ENCODE data around the gene LIPT2.

DNA sequence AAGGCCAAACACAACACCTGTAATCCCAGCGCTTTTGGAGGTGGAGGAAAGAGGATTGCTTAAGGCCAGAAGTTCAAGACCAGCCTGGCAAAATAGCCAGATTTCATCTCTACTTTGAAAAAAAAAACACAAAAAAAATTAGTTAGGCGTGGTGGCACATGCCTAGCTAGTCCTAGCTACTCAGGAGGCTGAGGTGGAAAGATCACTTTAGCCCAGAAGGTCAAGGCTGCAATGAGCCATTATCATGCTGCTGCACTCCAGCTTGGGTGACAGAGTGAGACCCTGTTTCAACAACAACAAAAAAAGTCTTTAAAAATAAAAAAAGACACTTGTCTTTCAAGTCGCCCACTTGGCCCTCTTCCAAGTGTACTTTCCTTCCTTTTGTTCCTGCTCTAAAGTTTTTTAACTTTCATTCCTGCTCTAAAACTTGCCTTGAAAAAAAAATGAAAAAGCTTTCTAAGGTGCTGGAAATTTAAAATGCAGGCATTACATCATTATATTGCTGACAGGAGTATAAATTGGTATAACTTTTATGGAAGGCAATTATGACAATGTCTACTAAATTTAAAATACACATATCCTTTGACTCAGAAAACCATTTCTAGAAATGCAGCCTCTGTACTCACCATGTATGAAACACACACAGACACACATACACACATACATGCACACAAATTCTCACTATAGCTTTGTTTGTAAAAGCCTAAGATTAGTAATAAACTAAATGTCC, 12.7 kb downstream of the LIPT2 start:
- TF ChIP-seq, protein P1, sequence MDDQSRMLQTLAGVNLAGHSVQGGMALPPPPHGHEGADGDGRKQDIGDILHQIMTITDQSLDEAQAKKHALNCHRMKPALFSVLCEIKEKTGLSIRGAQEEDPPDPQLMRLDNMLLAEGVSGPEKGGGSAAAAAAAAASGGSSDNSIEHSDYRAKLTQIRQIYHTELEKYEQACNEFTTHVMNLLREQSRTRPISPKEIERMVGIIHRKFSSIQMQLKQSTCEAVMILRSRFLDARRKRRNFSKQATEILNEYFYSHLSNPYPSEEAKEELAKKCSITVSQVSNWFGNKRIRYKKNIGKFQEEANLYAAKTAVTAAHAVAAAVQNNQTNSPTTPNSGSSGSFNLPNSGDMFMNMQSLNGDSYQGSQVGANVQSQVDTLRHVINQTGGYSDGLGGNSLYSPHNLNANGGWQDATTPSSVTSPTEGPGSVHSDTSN (IDR thresholded peaks at IDR 0.05) = no peak
- TF ChIP-seq NRF1 (IDR thresholded peaks at IDR 0.05; ENCODE audit: low read depth, low read length) (no peak), JUND (IDR thresholded peaks at IDR 0.05) (no peak), TAF1 (IDR thresholded peaks at IDR 0.05; ENCODE audit: borderline replicate concordance, low read depth, low read length) (no peak), FOXM1 (IDR thresholded peaks at IDR 0.05; ENCODE audit: low read depth) (no peak), SMC3 (IDR thresholded peaks at IDR 0.05; ENCODE audit: low read depth, low read length) (no peak), ELF1 (IDR thresholded peaks at IDR 0.05) (no peak), RCOR1 (IDR thresholded peaks at IDR 0.05; ENCODE audit: low read length) (no peak), MXI1 (IDR thresholded peaks at IDR 0.05; ENCODE audit: low read depth, low read length) (no peak)
- TF ChIP-seq, protein P2, sequence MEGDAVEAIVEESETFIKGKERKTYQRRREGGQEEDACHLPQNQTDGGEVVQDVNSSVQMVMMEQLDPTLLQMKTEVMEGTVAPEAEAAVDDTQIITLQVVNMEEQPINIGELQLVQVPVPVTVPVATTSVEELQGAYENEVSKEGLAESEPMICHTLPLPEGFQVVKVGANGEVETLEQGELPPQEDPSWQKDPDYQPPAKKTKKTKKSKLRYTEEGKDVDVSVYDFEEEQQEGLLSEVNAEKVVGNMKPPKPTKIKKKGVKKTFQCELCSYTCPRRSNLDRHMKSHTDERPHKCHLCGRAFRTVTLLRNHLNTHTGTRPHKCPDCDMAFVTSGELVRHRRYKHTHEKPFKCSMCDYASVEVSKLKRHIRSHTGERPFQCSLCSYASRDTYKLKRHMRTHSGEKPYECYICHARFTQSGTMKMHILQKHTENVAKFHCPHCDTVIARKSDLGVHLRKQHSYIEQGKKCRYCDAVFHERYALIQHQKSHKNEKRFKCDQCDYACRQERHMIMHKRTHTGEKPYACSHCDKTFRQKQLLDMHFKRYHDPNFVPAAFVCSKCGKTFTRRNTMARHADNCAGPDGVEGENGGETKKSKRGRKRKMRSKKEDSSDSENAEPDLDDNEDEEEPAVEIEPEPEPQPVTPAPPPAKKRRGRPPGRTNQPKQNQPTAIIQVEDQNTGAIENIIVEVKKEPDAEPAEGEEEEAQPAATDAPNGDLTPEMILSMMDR (IDR thresholded peaks at IDR 0.05) = no peak
